H4 (cell line): ENCODE results near the gene EREG. TPM values are rescaled to one million over a fixed set of nuclear protein-coding genes. Genes with fewer than 3 reads are reported as not detected.

ENCODE experiments used
- DNase-seq: peaks from one replicate; pipeline ENCODE4 v3.0.0-alpha.2; 2015; ENCODE audit warnings: low spot score
- total RNA-seq: library from RNA; depleted of rRNA; stranded (reverse); fragments of >200 nt; shearing (Covaris generic); gene quantifications from 2 replicates; pipeline ENCODE4 v1.2.3, GENCODE V29; 2014; rRNA removed

EREG gene
- total RNA-seq, 1 experiment from 2014 or later = not detected

- DNase-seq = no peak
Measured at GRCh38 chr4:74426101-74426500, 61.2 kb downstream of the EREG start.

GRCh38 chr4:74428276-74428675 lies 63.3 kb downstream of the EREG start:
- no peak for DNase-seq

- DNase-seq = no peak
Measured at GRCh38 chr4:74431113-74431826, 66.3 kb downstream of the EREG start.

- DNase-seq = no peak
Measured at GRCh38 chr4:74433043-74433442, 68.1 kb downstream of the EREG start.

- peak; percentile 17 for DNase-seq
Measured at GRCh38 chr4:74433541-74434172, 68.7 kb downstream of the EREG start.

GRCh38 chr4:74435296-74435695 lies 70.4 kb downstream of the EREG start:
- no peak for DNase-seq

GRCh38 chr4:74437866-74438265 lies 72.9 kb downstream of the EREG start:
- DNase-seq = no peak

Other genes starting within 250 kb of the EREG start
- gene MTHFD2L, start 207.0 kb upstream of the EREG start, total RNA-seq = 16.9 and 34.6 TPM in 2 replicates
- gene EPGN, start 56.7 kb upstream of the EREG start, total RNA-seq = 1.4 and 1.7 TPM in 2 replicates
- gene AREG, start 80.0 kb downstream of the EREG start, total RNA-seq = 0.91 TPM in 1 of 2 replicates, not detected in the other